Measurements from ENCODE around the gene ALMS1. TPM values are rescaled to one million over a fixed set of nuclear protein-coding genes. Genes with fewer than 3 reads are reported as not detected.

Gene ALMS1
- polyA plus RNA-seq, 2 of the 4 experiments (the other 2 are of a cell fraction), result 5.2 to 13.5 TPM

DNA sequence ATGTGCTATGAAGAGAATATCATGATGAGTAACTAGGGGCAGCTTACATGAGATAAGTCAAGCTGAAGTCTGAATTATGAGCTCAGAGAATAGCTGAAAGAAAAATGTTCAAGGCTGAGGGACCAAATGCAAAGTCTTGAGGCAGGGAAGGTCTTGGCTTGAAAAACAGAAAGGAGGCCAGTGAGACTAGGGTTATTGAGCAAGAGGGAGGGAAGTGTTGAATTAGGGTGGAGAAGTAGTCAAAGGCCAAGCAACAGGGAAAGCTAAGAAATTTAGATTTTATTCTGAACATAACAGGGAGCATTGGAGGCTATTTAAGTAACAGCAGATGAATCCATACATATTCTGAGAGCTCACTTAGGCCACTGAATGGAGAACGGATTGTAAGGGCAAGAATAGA lies 11.4 kb upstream of the ALMS1 start:
- H3K4me1 ChIP-seq, result no peaks in the 10 kb centered on the region
- ChIA-PET POLR2A (no interaction called here), CTCF (interaction anchor here (0.6 to 1.3 kb wide), 3 partner anchors 10 to 467 kb away, joined by 3 to 6 read pairs (median 3); no protein-coding TSS in a partner anchor)
- no peak overlapping the region for H3K4me3 ChIP-seq
- no peak for DNase-seq (ENCODE audit: low read depth in 1 of 2, low spot score in 1 of 2)
- no peak for FAIRE-seq
- no peak for ATAC-seq
- no peak for TF ChIP-seq NPAS2 (CRISPR knock-in tag; IDR thresholded peaks at IDR 0.05; ENCODE audit: borderline replicate concordance)
- TF ChIP-seq, protein P1, sequence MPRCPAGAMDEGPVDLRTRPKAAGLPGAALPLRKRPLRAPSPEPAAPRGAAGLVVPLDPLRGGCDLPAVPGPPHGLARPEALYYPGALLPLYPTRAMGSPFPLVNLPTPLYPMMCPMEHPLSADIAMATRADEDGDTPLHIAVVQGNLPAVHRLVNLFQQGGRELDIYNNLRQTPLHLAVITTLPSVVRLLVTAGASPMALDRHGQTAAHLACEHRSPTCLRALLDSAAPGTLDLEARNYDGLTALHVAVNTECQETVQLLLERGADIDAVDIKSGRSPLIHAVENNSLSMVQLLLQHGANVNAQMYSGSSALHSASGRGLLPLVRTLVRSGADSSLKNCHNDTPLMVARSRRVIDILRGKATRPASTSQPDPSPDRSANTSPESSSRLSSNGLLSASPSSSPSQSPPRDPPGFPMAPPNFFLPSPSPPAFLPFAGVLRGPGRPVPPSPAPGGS (IDR thresholded peaks at IDR 0.05), result no peak
- TF ChIP-seq JUN (IDR thresholded peaks at IDR 0.05), result no peak
- no peak for TF ChIP-seq EP300 (IDR thresholded peaks at IDR 0.05)
- TF ChIP-seq RNF2 (IDR thresholded peaks at IDR 0.05; ENCODE audit: borderline replicate concordance, low read depth), result no peak
- peaks cover 7% of the 10 kb centered on the region; the same call in 1 of the 3 replicates for H3K9me3 ChIP-seq
- H3K27ac ChIP-seq, result no peak overlapping the region
- 0% methylated on average over 1 of the region's 1 CpG for WGBS (ENCODE audit: missing lambda C conversion rate)
- no peak overlapping the region for H3K4me2 ChIP-seq

DNA sequence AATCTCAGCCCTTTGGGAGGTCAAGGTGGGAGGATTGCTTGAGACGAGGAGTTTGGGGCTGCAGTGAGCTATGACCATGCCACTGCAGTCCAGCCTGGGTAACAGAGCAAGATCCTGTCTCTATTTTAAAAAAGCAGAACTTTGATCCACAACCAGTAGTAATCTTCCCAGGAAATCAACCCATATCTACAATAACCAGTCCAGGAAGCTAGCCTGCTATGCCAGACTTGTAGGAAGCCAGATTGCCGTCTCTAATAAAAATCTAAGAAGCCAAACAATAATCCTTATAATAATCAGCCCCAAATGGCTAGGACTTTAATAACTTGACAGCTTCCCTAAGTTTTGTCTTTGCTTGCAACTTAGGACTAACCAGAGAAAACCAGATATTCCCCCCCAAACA lies 9.0 kb upstream of the ALMS1 start:
- 22% methylated on average over 2 of the region's 2 CpGs for WGBS (ENCODE audit: missing lambda C conversion rate)
- H3K9me3 ChIP-seq, result peaks cover 7% of the 10 kb centered on the region; the same call in 1 of the 3 replicates
- no peak overlapping the region for H3K27ac ChIP-seq

DNA sequence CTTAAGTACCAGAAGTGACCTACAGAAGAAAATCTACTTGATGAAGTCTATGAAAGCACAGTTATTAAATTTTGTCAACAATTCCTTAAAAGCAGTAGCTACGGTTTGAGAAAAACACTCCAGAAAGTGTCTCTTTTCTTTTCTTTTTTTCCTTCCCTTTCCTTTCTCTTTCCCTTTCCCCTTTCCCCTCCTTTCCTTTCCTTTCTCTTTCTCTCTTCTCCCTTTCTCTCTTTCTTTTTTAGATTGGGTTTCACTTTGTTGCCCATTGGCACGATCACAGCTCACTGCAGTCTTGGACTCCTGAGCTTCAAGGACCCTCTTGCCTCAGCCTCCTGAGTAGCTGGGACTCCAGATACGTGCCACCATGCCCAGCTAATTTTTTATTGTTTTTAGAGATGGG lies 2.6 kb upstream of the ALMS1 start:
- ChIA-PET POLR2A (no interaction called here), CTCF (no interaction called here)
- ATAC-seq, result no peak
- Histone ChIP-seq H3K27ac (no peak overlapping the region), H3K4me1 (peaks cover 10% of the 10 kb centered on the region; the same call in 2 of the 3 replicates), H3K4me2 (no peak overlapping the region), H3K4me3 (no peak overlapping the region), H3K9me3 (no peaks in the 10 kb centered on the region)
- 43% methylated on average over 3 of the region's 3 CpGs for WGBS (ENCODE audit: missing lambda C conversion rate)
- DNase-seq (ENCODE audit: low read depth in 1 of 2, low spot score in 1 of 2), result no peak
- TF ChIP-seq SREBF2 (IDR thresholded peaks at IDR 0.05) (no peak), RAD21 (conservative IDR thresholded peaks at IDR 0.05 in 1 of 2, IDR thresholded peaks at IDR 0.05 in 1 of 2) (no peak), JUNB (IDR thresholded peaks at IDR 0.05) (no peak), EHMT2 (IDR thresholded peaks at IDR 0.05; ENCODE audit: low read depth) (no peak), EHF (CRISPR knock-in tag; IDR thresholded peaks at IDR 0.05) (no peak), MAZ (IDR thresholded peaks at IDR 0.05; ENCODE audit: borderline replicate concordance, low read depth, low read length) (no peak), JUN (IDR thresholded peaks at IDR 0.05) (no peak), RCOR1 (IDR thresholded peaks at IDR 0.05; ENCODE audit: low read depth, low read length) (no peak), HOXB5 (CRISPR knock-in tag; IDR thresholded peaks at IDR 0.05) (no peak), TP53 (CRISPR knock-in tag; IDR thresholded peaks at IDR 0.05) (no peak), ZNF302 (CRISPR knock-in tag; IDR thresholded peaks at IDR 0.05) (no peak), POLR2AphosphoS2 (conservative IDR thresholded peaks at IDR 0.05; ENCODE audit: low read length) (no peak), ESRRA (IDR thresholded peaks at IDR 0.05; ENCODE audit: borderline replicate concordance, low read length) (no peak)
- TF ChIP-seq, protein P2, sequence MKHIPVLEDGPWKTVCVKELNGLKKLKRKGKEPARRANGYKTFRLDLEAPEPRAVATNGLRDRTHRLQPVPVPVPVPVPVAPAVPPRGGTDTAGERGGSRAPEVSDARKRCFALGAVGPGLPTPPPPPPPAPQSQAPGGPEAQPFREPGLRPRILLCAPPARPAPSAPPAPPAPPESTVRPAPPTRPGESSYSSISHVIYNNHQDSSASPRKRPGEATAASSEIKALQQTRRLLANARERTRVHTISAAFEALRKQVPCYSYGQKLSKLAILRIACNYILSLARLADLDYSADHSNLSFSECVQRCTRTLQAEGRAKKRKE (CRISPR knock-in tag; IDR thresholded peaks at IDR 0.05; ENCODE audit: low read depth), result no peak
- TF ChIP-seq, protein P3, sequence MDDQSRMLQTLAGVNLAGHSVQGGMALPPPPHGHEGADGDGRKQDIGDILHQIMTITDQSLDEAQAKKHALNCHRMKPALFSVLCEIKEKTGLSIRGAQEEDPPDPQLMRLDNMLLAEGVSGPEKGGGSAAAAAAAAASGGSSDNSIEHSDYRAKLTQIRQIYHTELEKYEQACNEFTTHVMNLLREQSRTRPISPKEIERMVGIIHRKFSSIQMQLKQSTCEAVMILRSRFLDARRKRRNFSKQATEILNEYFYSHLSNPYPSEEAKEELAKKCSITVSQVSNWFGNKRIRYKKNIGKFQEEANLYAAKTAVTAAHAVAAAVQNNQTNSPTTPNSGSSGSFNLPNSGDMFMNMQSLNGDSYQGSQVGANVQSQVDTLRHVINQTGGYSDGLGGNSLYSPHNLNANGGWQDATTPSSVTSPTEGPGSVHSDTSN (IDR thresholded peaks at IDR 0.05), result no peak
- TF ChIP-seq, protein P4, sequence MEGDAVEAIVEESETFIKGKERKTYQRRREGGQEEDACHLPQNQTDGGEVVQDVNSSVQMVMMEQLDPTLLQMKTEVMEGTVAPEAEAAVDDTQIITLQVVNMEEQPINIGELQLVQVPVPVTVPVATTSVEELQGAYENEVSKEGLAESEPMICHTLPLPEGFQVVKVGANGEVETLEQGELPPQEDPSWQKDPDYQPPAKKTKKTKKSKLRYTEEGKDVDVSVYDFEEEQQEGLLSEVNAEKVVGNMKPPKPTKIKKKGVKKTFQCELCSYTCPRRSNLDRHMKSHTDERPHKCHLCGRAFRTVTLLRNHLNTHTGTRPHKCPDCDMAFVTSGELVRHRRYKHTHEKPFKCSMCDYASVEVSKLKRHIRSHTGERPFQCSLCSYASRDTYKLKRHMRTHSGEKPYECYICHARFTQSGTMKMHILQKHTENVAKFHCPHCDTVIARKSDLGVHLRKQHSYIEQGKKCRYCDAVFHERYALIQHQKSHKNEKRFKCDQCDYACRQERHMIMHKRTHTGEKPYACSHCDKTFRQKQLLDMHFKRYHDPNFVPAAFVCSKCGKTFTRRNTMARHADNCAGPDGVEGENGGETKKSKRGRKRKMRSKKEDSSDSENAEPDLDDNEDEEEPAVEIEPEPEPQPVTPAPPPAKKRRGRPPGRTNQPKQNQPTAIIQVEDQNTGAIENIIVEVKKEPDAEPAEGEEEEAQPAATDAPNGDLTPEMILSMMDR (IDR thresholded peaks at IDR 0.05), result no peak
- TF ChIP-seq, protein P5, sequence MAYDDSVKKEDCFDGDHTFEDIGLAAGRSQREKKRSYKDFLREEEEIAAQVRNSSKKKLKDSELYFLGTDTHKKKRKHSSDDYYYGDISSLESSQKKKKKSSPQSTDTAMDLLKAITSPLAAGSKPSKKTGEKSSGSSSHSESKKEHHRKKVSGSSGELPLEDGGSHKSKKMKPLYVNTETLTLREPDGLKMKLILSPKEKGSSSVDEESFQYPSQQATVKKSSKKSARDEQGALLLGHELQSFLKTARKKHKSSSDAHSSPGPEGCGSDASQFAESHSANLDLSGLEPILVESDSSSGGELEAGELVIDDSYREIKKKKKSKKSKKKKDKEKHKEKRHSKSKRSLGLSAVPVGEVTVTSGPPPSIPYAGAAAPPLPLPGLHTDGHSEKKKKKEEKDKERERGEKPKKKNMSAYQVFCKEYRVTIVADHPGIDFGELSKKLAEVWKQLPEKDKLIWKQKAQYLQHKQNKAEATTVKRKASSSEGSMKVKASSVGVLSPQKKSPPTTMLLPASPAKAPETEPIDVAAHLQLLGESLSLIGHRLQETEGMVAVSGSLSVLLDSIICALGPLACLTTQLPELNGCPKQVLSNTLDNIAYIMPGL (CRISPR knock-in tag; IDR thresholded peaks at IDR 0.05; ENCODE audit: borderline replicate concordance), result no peak
- FAIRE-seq, result no peak

More for the DNA sequence above, 9.0 kb upstream of the ALMS1 start:
- no peaks in the 10 kb centered on the region for H3K4me1 ChIP-seq
- H3K4me2 ChIP-seq, result no peak overlapping the region
- DNase-seq (ENCODE audit: low read depth in 1 of 2, low spot score in 1 of 2) (no peak), FAIRE-seq (no peak), ATAC-seq (no peak)
- POLR2A ChIA-PET, result no interaction called here
- no peak overlapping the region for H3K4me3 ChIP-seq
- CTCF ChIA-PET, result interaction anchor here (1.2 kb wide), 1 partner anchor 86 kb away, joined by 3 read pairs; no protein-coding TSS in a partner anchor
- TF ChIP-seq GATA3 (IDR thresholded peaks at IDR 0.05; ENCODE audit: borderline replicate concordance), result no peak
- TF ChIP-seq CHD4 (IDR thresholded peaks at IDR 0.05; ENCODE audit: borderline replicate concordance), result no peak
